Panc1 (cell line): ENCODE results near the gene TMEM259. TPM values are rescaled to one million over a fixed set of nuclear protein-coding genes. Genes with fewer than 3 reads are reported as not detected.

Experiments used
- ATAC-seq: fragments of 200-7000 bp; cut with Tn5 transposase; 2 replicates; pipeline ENCODE4 v1.9.1; 2020; ENCODE audit warnings: mild to moderate bottlenecking, moderate library complexity
- BruUV-seq: library from RNA; stranded (reverse); fragments of 400-500 nt; replicated peaks from 2 replicates; lab custom pipeline; 2021; lab: Mats Ljungman, UMichigan
- CTCF ChIA-PET: fragments of 300-600 bp; sonication (Branson Sonifier 250); formaldehyde crosslinking; loops from one replicate; lab custom pipeline; 2022; ENCODE audit warnings: antibody characterized with exemption; lab: Charles Lee
- POLR2A ChIA-PET: fragments of 300-600 bp; sonication (Branson Sonifier 250); formaldehyde crosslinking; loops from one replicate; lab custom pipeline; 2022; ENCODE audit warnings: antibody characterized with exemption; lab: Charles Lee
- DNase-seq: peaks from one replicate; pipeline ENCODE4 v3.0.0-alpha.2; 2010; ENCODE audit warnings: low read depth, low spot score
- H3K27ac ChIP-seq: 2 replicates; pipeline ENCODE4 v1.5.1; 2011; ENCODE audit warnings: mild to moderate bottlenecking, low read length, inconsistent platforms
- H3K27me3 ChIP-seq: fragments of 200-500 bp; sonication (Bioruptor generic); 2 replicates; pipeline ENCODE4 v1.6.0; 2014; ENCODE audit warnings: low read length, inconsistent platforms; ENCODE audit not compliant: control insufficient read depth, insufficient read depth
- H3K36me3 ChIP-seq: fragments of 200-500 bp; sonication (Bioruptor generic); 2 replicates; pipeline ENCODE4 v1.5.1; 2014; ENCODE audit warnings: inconsistent platforms, mild to moderate bottlenecking, low read length, moderate library complexity; ENCODE audit not compliant: control insufficient read depth, insufficient read depth
- H3K4me1 ChIP-seq: 2 replicates; pipeline ENCODE4 v1.5.1; 2011; ENCODE audit warnings: inconsistent platforms, mild to moderate bottlenecking, low read length, moderate library complexity; ENCODE audit not compliant: control insufficient read depth, insufficient read depth
- H3K4me3 ChIP-seq, 2 experiments: 2 replicates each; pipeline ENCODE4 v1.5.1; 2011 to 2012; ENCODE audit warnings: low read depth in 2 of 2, low read length in 2 of 2, mild to moderate bottlenecking in 2 of 2, inconsistent platforms in 1 of 2, moderate library complexity in 1 of 2
- H3K9me3 ChIP-seq: fragments of 200-500 bp; sonication (Bioruptor generic); 2 replicates; pipeline ENCODE4 v1.5.1; 2014; ENCODE audit warnings: low read depth, mild to moderate bottlenecking, inconsistent platforms, low read length, moderate library complexity; ENCODE audit not compliant: control insufficient read depth, insufficient read depth
- CTCF ChIP-seq: fragments of 450-650 bp; IDR thresholded peaks from 2 replicates; pipeline ENCODE4 v1.5.1; 2017; ENCODE audit warnings: mild to moderate bottlenecking
- POLR2AphosphoS5 ChIP-seq: IDR thresholded peaks from 2 replicates; pipeline ENCODE4 v1.6.1; 2012; ENCODE audit warnings: mild to moderate bottlenecking, low read depth, low read length, moderate library complexity
- REST ChIP-seq, 2 experiments: IDR thresholded peaks; 2 replicates each; pipeline ENCODE4 v1.6.1; 2011 to 2012; ENCODE audit warnings: low read depth in 2 of 2, control low read depth in 1 of 2, low read length in 1 of 2, mild to moderate bottlenecking in 1 of 2, moderate library complexity in 1 of 2; ENCODE audit not compliant: insufficient read depth in 1 of 2
- SIN3A ChIP-seq: IDR thresholded peaks from 2 replicates; pipeline ENCODE4 v1.6.1; 2012; ENCODE audit warnings: low read depth, mild to moderate bottlenecking, low read length, moderate library complexity, borderline replicate concordance; ENCODE audit not compliant: insufficient read depth
- TCF7L2 ChIP-seq: IDR thresholded peaks from 2 replicates; pipeline ENCODE4 v1.6.1; 2011; ENCODE audit warnings: mild to moderate bottlenecking, low read depth, low read length, inconsistent platforms
- in situ Hi-C: cut with HindIII; loops from 2 replicates; pipeline ENCODE4 v1.10.0; 2016; ENCODE audit warnings: low sequenced_read_pairs, low pct_unique_long_range_greater_than_20kb
- intact Hi-C: fragments of 100-400 bp; cut with micrococcal nuclease; formaldehyde crosslinking; loops from one replicate; pipeline ENCODE4 v1.10.0; 2022; ENCODE audit not compliant: unreplicated experiment
- total RNA-seq: library from RNA; stranded (reverse); gene quantifications from one replicate; pipeline ENCODE4 v1.2.1, GENCODE V29; 2021; ENCODE audit not compliant: unreplicated experiment

The TMEM259 gene
- total RNA-seq, 1 experiment from 2014 or later, result 193 TPM

- ATAC-seq (no peak), DNase-seq (no peak)
- no peak for TF ChIP-seq REST (IDR thresholded peaks at IDR 0.05; ENCODE audit: insufficient read depth in 1 of 2, low read depth in 2 of 2, low read length in 1 of 2)
- TF ChIP-seq SIN3A, result no peak
- TF ChIP-seq POLR2AphosphoS5, result no peak
- TF ChIP-seq CTCF, result no peak
- no peak for TF ChIP-seq TCF7L2
- POLR2A ChIA-PET, result no interaction called here
- Histone ChIP-seq H3K27me3 (no peaks in the 10 kb centered on the region), H3K4me1 (peaks cover 15% of the 10 kb centered on the region), H3K27ac (no peak overlapping the region), H3K4me3 (no peak overlapping the region), H3K9me3 (no peaks in the 10 kb centered on the region), H3K36me3 (no peaks in the 10 kb centered on the region)
- intact Hi-C loops, result no loop called here
- in situ Hi-C loops, result no loop called here
- BruUV-seq, result no TSS peak
- CTCF ChIA-PET, result no interaction called here
These were observed 60.4 kb downstream of the TMEM259 start for GRCh38 chr19:960601-960938.

- ATAC-seq (no peak), DNase-seq (no peak)
- no peaks in the 10 kb centered on the region for H3K9me3 ChIP-seq
- H3K36me3 ChIP-seq, result no peaks in the 10 kb centered on the region
- TF ChIP-seq REST (IDR thresholded peaks at IDR 0.05; ENCODE audit: insufficient read depth in 1 of 2, low read depth in 2 of 2, low read length in 1 of 2) (no peak), SIN3A (no peak), TCF7L2 (no peak), CTCF (no peak), POLR2AphosphoS5 (no peak)
- intact Hi-C loops (no loop called here), in situ Hi-C loops (no loop called here)
- CTCF ChIA-PET, result interaction anchor here (0.6 kb wide), 1 partner anchor 190 kb away, joined by 3 read pairs; no protein-coding TSS in a partner anchor
- no peak overlapping the region for H3K27ac ChIP-seq
- H3K4me3 ChIP-seq, result no peak overlapping the region
- H3K27me3 ChIP-seq, result no peaks in the 10 kb centered on the region
- peaks cover 18% of the 10 kb centered on the region for H3K4me1 ChIP-seq
- no TSS peak for BruUV-seq
- POLR2A ChIA-PET, result no interaction called here
These were observed 60.9 kb downstream of the TMEM259 start for GRCh38 chr19:960020-960419.

Other genes with a start within 250 kb of the TMEM259 start
- gene PTBP1, start 223.7 kb downstream of the TMEM259 start, total RNA-seq, result 515 TPM
- 63.7 TPM for gene PLPPR3, start 199.2 kb downstream of the TMEM259 start, total RNA-seq
- gene AZU1, start 193.3 kb downstream of the TMEM259 start, total RNA-seq, result 5.8 TPM
- gene PRTN3, start 180.1 kb downstream of the TMEM259 start, total RNA-seq, result 1.5 TPM
- gene ELANE, start 168.8 kb downstream of the TMEM259 start, total RNA-seq, result 0.57 TPM
- 9.9 TPM for gene CFD, start 161.5 kb downstream of the TMEM259 start, total RNA-seq
- 39.5 TPM for gene MED16, start 127.9 kb downstream of the TMEM259 start, total RNA-seq
- gene RNU6-9, start 127.6 kb downstream of the TMEM259 start, total RNA-seq, result not detected
- gene R3HDM4, start 107.9 kb downstream of the TMEM259 start, total RNA-seq, result 43.5 TPM
- 0.92 TPM for gene KISS1R, start 103.8 kb downstream of the TMEM259 start, total RNA-seq
- gene ARID3A, start 95.1 kb downstream of the TMEM259 start, total RNA-seq, result 28.9 TPM
- 44.0 TPM for gene WDR18, start 36.8 kb downstream of the TMEM259 start, total RNA-seq
- 4.6 TPM for gene GRIN3B, start 20.7 kb downstream of the TMEM259 start, total RNA-seq
- not detected for gene RNU6-2, start 399 bp upstream of the TMEM259 start, total RNA-seq
- gene CNN2, start 5.5 kb upstream of the TMEM259 start, total RNA-seq, result 203 TPM
- 47.5 TPM for gene ABCA7, start 19.0 kb upstream of the TMEM259 start, total RNA-seq
- gene ARHGAP45, start 46.0 kb upstream of the TMEM259 start, total RNA-seq, result 27.8 TPM
- gene POLR2E, start 74.3 kb upstream of the TMEM259 start, total RNA-seq, result 279 TPM
- gene GPX4, start 82.9 kb upstream of the TMEM259 start, total RNA-seq, result 577 TPM
- 101 TPM for gene SBNO2, start 153.1 kb upstream of the TMEM259 start, total RNA-seq
- gene STK11, start 184.7 kb upstream of the TMEM259 start, total RNA-seq, result 116 TPM
- 14.5 TPM for gene CBARP, start 216.9 kb upstream of the TMEM259 start, total RNA-seq
- 218 TPM for gene ATP5F1D, start 220.6 kb upstream of the TMEM259 start, total RNA-seq
- 118 TPM for gene MIDN, start 227.5 kb upstream of the TMEM259 start, total RNA-seq
- 66.6 TPM for gene CIRBP, start 248.2 kb upstream of the TMEM259 start, total RNA-seq